GM18517 (cell line): ENCODE measurements around the gene B4GALNT3.

Source experiments
- ATAC-seq: cut with Tn5 transposase; IDR thresholded peaks from one replicate; pipeline ENCODE4 v1.9.1; 2021; ENCODE audit warnings: mild to moderate bottlenecking, moderate library complexity; ENCODE audit not compliant: unreplicated experiment

B4GALNT3 gene

GRCh38 chr12:556498-556897 is 96.8 kb downstream of the B4GALNT3 start:
- no peak for ATAC-seq

- ATAC-seq = no peak
Observed at GRCh38 chr12:558580-558979, 98.8 kb downstream of the B4GALNT3 start.

- ATAC-seq = no peak
Observed at GRCh38 chr12:559208-559905, 99.6 kb downstream of the B4GALNT3 start.

- ATAC-seq = no peak
Observed at GRCh38 chr12:559906-560455, 100.2 kb downstream of the B4GALNT3 start.

GRCh38 chr12:560691-561390 is 101.1 kb downstream of the B4GALNT3 start:
- no peak for ATAC-seq

- no peak for ATAC-seq
Observed at GRCh38 chr12:561391-561705, 101.6 kb downstream of the B4GALNT3 start.

- ATAC-seq = no peak
Observed at GRCh38 chr12:561908-562593, 102.3 kb downstream of the B4GALNT3 start.

GRCh38 chr12:562634-563033 is 102.9 kb downstream of the B4GALNT3 start:
- ATAC-seq = no peak

- no peak for ATAC-seq
Observed at GRCh38 chr12:563250-563781, 103.6 kb downstream of the B4GALNT3 start.

- no peak for ATAC-seq
Observed at GRCh38 chr12:563787-564298, 104.1 kb downstream of the B4GALNT3 start.

GRCh38 chr12:565161-565560 is 105.4 kb downstream of the B4GALNT3 start:
- ATAC-seq = no peak

GRCh38 chr12:565589-566105 is 105.9 kb downstream of the B4GALNT3 start:
- no peak for ATAC-seq

- no peak for ATAC-seq
Observed at GRCh38 chr12:568486-568885, 108.7 kb downstream of the B4GALNT3 start.

GRCh38 chr12:569091-569676 is 109.4 kb downstream of the B4GALNT3 start:
- no peak for ATAC-seq

GRCh38 chr12:569803-570434 is 110.2 kb downstream of the B4GALNT3 start:
- ATAC-seq = no peak

- no peak for ATAC-seq
Observed at GRCh38 chr12:570435-570920, 110.7 kb downstream of the B4GALNT3 start.

GRCh38 chr12:570921-571794 is 111.4 kb downstream of the B4GALNT3 start:
- ATAC-seq = no peak

GRCh38 chr12:571795-572531 is 112.2 kb downstream of the B4GALNT3 start:
- ATAC-seq = no peak

- no peak for ATAC-seq
Observed at GRCh38 chr12:572532-572899, 112.8 kb downstream of the B4GALNT3 start.
